Immature natural killer cell (primary cell): ENCODE data around the gene PDF. TPM values are rescaled to one million over a fixed set of nuclear protein-coding genes. Genes with fewer than 3 reads are reported as not detected.

ENCODE experiments used
- DNase-seq, 3 donors: peaks; one replicate each; pipeline ENCODE4 v3.0.0; 2022; ENCODE audit warnings: mixed read lengths in 1 of 3
- H3K27ac Mint-ChIP-seq, 6 donors: one replicate each; pipeline ENCODE4 v1.8.0; 2020; ENCODE audit warnings: mixed read lengths in 6 of 6, mild to moderate bottlenecking in 5 of 6, inconsistent platforms in 4 of 6, moderate library complexity in 3 of 6
- H3K27me3 Mint-ChIP-seq, 3 donors: one replicate each; pipeline ENCODE4 v1.8.0; 2020 to 2021; ENCODE audit warnings: low read depth in 3 of 3, mild to moderate bottlenecking in 3 of 3, mixed read lengths in 3 of 3, moderate library complexity in 3 of 3, inconsistent platforms in 1 of 3
- H3K36me3 Mint-ChIP-seq, 3 donors: one replicate each; pipeline ENCODE4 v1.8.0; 2020; ENCODE audit warnings: mixed read lengths in 3 of 3, inconsistent platforms in 2 of 3, mild to moderate bottlenecking in 2 of 3
- H3K4me1 Mint-ChIP-seq, 2 donors: one replicate each; pipeline ENCODE4 v1.8.0; 2020; ENCODE audit warnings: inconsistent platforms in 2 of 2, mild to moderate bottlenecking in 2 of 2, mixed read lengths in 2 of 2, moderate library complexity in 1 of 2
- H3K4me3 Mint-ChIP-seq, 5 donors: one replicate each; pipeline ENCODE4 v1.8.0; 2020; ENCODE audit warnings: mild to moderate bottlenecking in 5 of 5, mixed read lengths in 5 of 5, inconsistent platforms in 3 of 5, moderate library complexity in 3 of 5
- H3K9me3 Mint-ChIP-seq, 6 donors: one replicate each; pipeline ENCODE4 v1.8.0; 2020; ENCODE audit warnings: mild to moderate bottlenecking in 6 of 6, mixed read lengths in 6 of 6, inconsistent platforms in 4 of 6, moderate library complexity in 3 of 6
- polyA plus RNA-seq, 3 donors: library from polyadenylated mRNA; unstranded; fragments of 300-500 nt; fragmentation: Illumina TruSeq; gene quantifications; one replicate each; pipeline ENCODE4 v1.2.3, GENCODE V29; 2021

The PDF gene
- polyA plus RNA-seq, 3 donors from 2014 or later: 6.3 to 10.0 (median 6.3) TPM

DNA sequence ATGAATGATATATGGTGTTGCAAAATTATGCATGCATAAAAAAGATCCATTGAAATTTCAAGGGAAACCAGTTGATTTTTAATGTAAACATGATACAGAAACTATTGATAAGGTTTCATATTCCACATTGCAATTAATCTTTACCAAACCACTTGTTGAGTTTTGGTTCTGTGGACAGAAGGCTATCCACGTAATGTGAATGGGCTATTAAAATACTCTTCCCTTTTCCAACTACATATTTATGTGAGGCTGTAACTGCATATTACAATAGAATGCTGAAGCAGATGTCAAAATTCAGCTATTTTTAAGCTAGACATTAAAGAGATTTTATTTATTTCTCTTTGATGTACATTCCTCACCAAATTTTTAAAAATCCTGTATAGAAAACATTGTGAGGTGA lies 53.0 kb downstream of the PDF start:
- peak overlapping the region in 3 of 6 donors; percentile 42 to 62 (median 57) for H3K27ac Mint-ChIP-seq
- DNase-seq: no peak
- H3K36me3 Mint-ChIP-seq: peaks cover 3 to 10% (median 8%) of the 10 kb centered on the region in 3 donors
- no peak overlapping the region for H3K4me3 Mint-ChIP-seq
- no peaks in the 10 kb centered on the region for H3K9me3 Mint-ChIP-seq
- no peaks in the 10 kb centered on the region for H3K27me3 Mint-ChIP-seq
- peaks cover 3 to 12% of the 10 kb centered on the region in 2 donors for H3K4me1 Mint-ChIP-seq

Other genes starting within 250 kb of the PDF start
- gene HAS3, start 224.9 kb downstream of the PDF start, polyA plus RNA-seq: under 1 TPM in 2 of 3 donors, not detected in 1; 0.32 to 0.35 TPM
- 100 to 1,000 TPM; 134 to 160 (median 150) TPM for gene CHTF8, start 198.0 kb downstream of the PDF start, polyA plus RNA-seq
- 10 to 100 TPM; 38.8 to 69.1 (median 50.4) TPM for gene UTP4, start 197.9 kb downstream of the PDF start, polyA plus RNA-seq
- gene SNTB2, start 143.4 kb downstream of the PDF start, polyA plus RNA-seq: 10 to 100 TPM; 16.7 to 23.1 (median 17.7) TPM
- 10 to 100 TPM; 26.5 to 52.0 (median 30.9) TPM for gene VPS4A, start 19.2 kb downstream of the PDF start, polyA plus RNA-seq
- 10 to 100 TPM; 36.6 to 52.0 (median 44.4) TPM for gene COG8, start 9.0 kb upstream of the PDF start, polyA plus RNA-seq
- gene NIP7, start 9.2 kb upstream of the PDF start, polyA plus RNA-seq: 10 to 100 TPM; 13.0 to 24.9 (median 23.2) TPM
- gene TMED6, start 21.2 kb upstream of the PDF start, polyA plus RNA-seq: not detected
- 10 to 100 TPM; 10.8 to 25.2 (median 17.0) TPM for gene TERF2, start 55.4 kb upstream of the PDF start, polyA plus RNA-seq
- gene CYB5B, start 94.0 kb upstream of the PDF start, polyA plus RNA-seq: 100 to 1,000 TPM; 210 to 235 (median 233) TPM
- gene NFAT5, start 235.4 kb upstream of the PDF start, polyA plus RNA-seq: 10 to 100 TPM in 1 of 3 donors, 1 to 10 TPM in 2; 5.4 to 17.5 (median 7.9) TPM